HepG2 (cell line): ENCODE measurements around the gene CES2. TPM values are rescaled to one million over a fixed set of nuclear protein-coding genes. Genes with fewer than 3 reads are reported as not detected.

Experiments used
- ARHGAP35 ChIP-seq: sonication (generic); formaldehyde crosslinking; IDR thresholded peaks from 2 replicates; pipeline ENCODE4 v1.9.0; 2022; ENCODE audit warnings: mild to moderate bottlenecking, inconsistent platforms, moderate library complexity, missing genetic modification reagents, borderline replicate concordance
- ATF4 ChIP-seq, 2 experiments: fragments of 450-650 bp in 1 of 2; sonication (generic) in 1 of 2; formaldehyde crosslinking; IDR thresholded peaks; 2 replicates each; pipeline versions ENCODE4 v1.5.0 to v1.8.0; 2020 to 2022; ENCODE audit warnings: mild to moderate bottlenecking in 1 of 2, missing genetic modification reagents in 1 of 2
- CCDC6 ChIP-seq: sonication (generic); formaldehyde crosslinking; IDR thresholded peaks from 2 replicates; pipeline ENCODE4 v1.8.1; 2022; ENCODE audit warnings: mild to moderate bottlenecking, missing genetic modification reagents, moderate library complexity
- DPF2 ChIP-seq: sonication (generic); formaldehyde crosslinking; IDR thresholded peaks from 2 replicates; pipeline ENCODE4 v1.4.0; 2020; ENCODE audit warnings: mild to moderate bottlenecking, low read depth, missing genetic modification reagents, borderline replicate concordance
- ESRRA ChIP-seq: sonication (generic); formaldehyde crosslinking; IDR thresholded peaks from 2 replicates; pipeline ENCODE4 v1.5.1; 2020; ENCODE audit warnings: mild to moderate bottlenecking, low read depth, missing genetic modification reagents
- FOXM1 ChIP-seq: sonication (generic); formaldehyde crosslinking; IDR thresholded peaks from 2 replicates; pipeline ENCODE4 v1.5.0; 2020; ENCODE audit warnings: missing genetic modification reagents
- HIVEP1 ChIP-seq: sonication (generic); formaldehyde crosslinking; IDR thresholded peaks from 2 replicates; pipeline ENCODE4 v1.4.0; 2020; ENCODE audit warnings: mild to moderate bottlenecking, missing genetic modification reagents
- NAIF1 ChIP-seq: sonication (generic); formaldehyde crosslinking; IDR thresholded peaks from 2 replicates; pipeline ENCODE4 v1.5.0; 2020; ENCODE audit warnings: mild to moderate bottlenecking, missing genetic modification reagents, borderline replicate concordance
- SNRNP70 ChIP-seq: fragments of 200-400 bp; formaldehyde crosslinking; IDR thresholded peaks from 2 replicates; pipeline ENCODE4 v1.6.1; 2017; ENCODE audit warnings: mild to moderate bottlenecking, low read depth, low read length, moderate library complexity
- TBL1XR1 ChIP-seq: fragments of 150-350 bp; IDR thresholded peaks from 2 replicates; pipeline ENCODE4 v1.6.1; 2014; ENCODE audit warnings: borderline replicate concordance, low read length; ENCODE audit not compliant: partially characterized antibody
- TEF ChIP-seq: sonication (generic); formaldehyde crosslinking; IDR thresholded peaks from 2 replicates; pipeline ENCODE4 v1.5.0; 2020; ENCODE audit warnings: missing genetic modification reagents
- ZFP1 ChIP-seq: IDR thresholded peaks from 2 replicates; pipeline ENCODE4 v1.6.1; 2016
- ZFP36L1 ChIP-seq: sonication (generic); formaldehyde crosslinking; IDR thresholded peaks from 2 replicates; pipeline ENCODE4 v1.8.0; 2022; ENCODE audit warnings: mild to moderate bottlenecking, missing genetic modification reagents, moderate library complexity
- ZNF10 ChIP-seq: sonication (generic); formaldehyde crosslinking; IDR thresholded peaks from 2 replicates; pipeline ENCODE4 v1.4.0; 2020; ENCODE audit warnings: mild to moderate bottlenecking, low read depth, missing genetic modification reagents, borderline replicate concordance
- ZNF232 ChIP-seq: sonication (generic); formaldehyde crosslinking; IDR thresholded peaks from 2 replicates; pipeline ENCODE4 v1.4.0; 2020; ENCODE audit warnings: missing genetic modification reagents, borderline replicate concordance
- ZNF33A ChIP-seq: sonication (generic); formaldehyde crosslinking; IDR thresholded peaks from 2 replicates; pipeline ENCODE4 v1.5.1; 2020; ENCODE audit warnings: missing genetic modification reagents, mild to moderate bottlenecking, moderate library complexity, borderline replicate concordance
- ZNF615 ChIP-seq: sonication (generic); formaldehyde crosslinking; IDR thresholded peaks from 2 replicates; pipeline ENCODE4 v1.5.0; 2020; ENCODE audit warnings: mild to moderate bottlenecking, missing genetic modification reagents, borderline replicate concordance
- ZNF792 ChIP-seq: IDR thresholded peaks from 2 replicates; pipeline ENCODE4 v1.6.1; 2016
- ZSCAN25 ChIP-seq: sonication (generic); formaldehyde crosslinking; IDR thresholded peaks from 2 replicates; pipeline ENCODE4 v1.8.0; 2022; ENCODE audit warnings: mild to moderate bottlenecking, missing genetic modification reagents
- polyA plus RNA-seq, 8 experiments: library from polyadenylated mRNA; depleted of rRNA in 3 of 8; stranded (reverse) in 7 of 8; unstranded in 1 of 8; fragments of >200 nt; fragmentation: Illumina TruSeq in 4 of 8; extraction: Trizol in 4 of 8; gene quantifications; 2 replicates each; pipeline versions ENCODE4 v1.2.1 to v1.2.3, GENCODE V29; 2011 to 2016; ENCODE audit warnings: low read depth in 4 of 8, missing spikeins in 1 of 8, mixed read lengths in 1 of 8; ENCODE audit not compliant: insufficient read depth in 1 of 8
- total RNA-seq, 5 experiments: library from RNA; depleted of rRNA; stranded (reverse); fragments of >200 nt; fragmentation: Illumina TruSeq; extraction: Trizol; gene quantifications; 2 replicates each; pipeline ENCODE4 v1.2.3, GENCODE V29; 2016; ENCODE audit warnings: low read depth in 1 of 5
- TF ChIP-seq, protein P1 (sequence below): sonication (generic); formaldehyde crosslinking; IDR thresholded peaks from 2 replicates; pipeline ENCODE4 v1.5.0; 2020; ENCODE audit warnings: mild to moderate bottlenecking, missing genetic modification reagents
- TF ChIP-seq, protein P2 (sequence below): sonication (generic); formaldehyde crosslinking; IDR thresholded peaks from 2 replicates; pipeline ENCODE4 v1.4.0; 2020; ENCODE audit warnings: missing genetic modification reagents
- TF ChIP-seq, protein P3 (sequence below): sonication (generic); formaldehyde crosslinking; IDR thresholded peaks from 2 replicates; pipeline ENCODE4 v1.4.0; 2020; ENCODE audit warnings: missing genetic modification reagents, mild to moderate bottlenecking, borderline replicate concordance

The CES2 gene
- total and polyA plus RNA-seq, 2 of the 13 experiments (the other 11 are each of a cell fraction or from before 2014, with no cell fraction given), result 50.6 to 63.8 TPM

- TF ChIP-seq, protein P1, sequence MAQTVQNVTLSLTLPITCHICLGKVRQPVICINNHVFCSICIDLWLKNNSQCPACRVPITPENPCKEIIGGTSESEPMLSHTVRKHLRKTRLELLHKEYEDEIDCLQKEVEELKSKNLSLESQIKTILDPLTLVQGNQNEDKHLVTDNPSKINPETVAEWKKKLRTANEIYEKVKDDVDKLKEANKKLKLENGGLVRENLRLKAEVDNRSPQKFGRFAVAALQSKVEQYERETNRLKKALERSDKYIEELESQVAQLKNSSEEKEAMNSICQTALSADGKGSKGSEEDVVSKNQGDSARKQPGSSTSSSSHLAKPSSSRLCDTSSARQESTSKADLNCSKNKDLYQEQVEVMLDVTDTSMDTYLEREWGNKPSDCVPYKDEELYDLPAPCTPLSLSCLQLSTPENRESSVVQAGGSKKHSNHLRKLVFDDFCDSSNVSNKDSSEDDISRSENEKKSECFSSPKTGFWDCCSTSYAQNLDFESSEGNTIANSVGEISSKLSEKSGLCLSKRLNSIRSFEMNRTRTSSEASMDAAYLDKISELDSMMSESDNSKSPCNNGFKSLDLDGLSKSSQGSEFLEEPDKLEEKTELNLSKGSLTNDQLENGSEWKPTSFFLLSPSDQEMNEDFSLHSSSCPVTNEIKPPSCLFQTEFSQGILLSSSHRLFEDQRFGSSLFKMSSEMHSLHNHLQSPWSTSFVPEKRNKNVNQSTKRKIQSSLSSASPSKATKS (CRISPR knock-in tag), result no peak
- TF ChIP-seq ARHGAP35 (CRISPR knock-in tag) (no peak), ZNF792 (CRISPR knock-in tag) (no peak), DPF2 (CRISPR knock-in tag) (no peak), ZFP1 (CRISPR knock-in tag) (no peak), ZNF615 (CRISPR knock-in tag) (no peak), ZSCAN25 (no peak), ZNF10 (CRISPR knock-in tag) (no peak), TEF (no peak), CCDC6 (no peak), ZNF232 (CRISPR knock-in tag) (no peak), ESRRA (no peak), ZNF33A (CRISPR knock-in tag) (no peak), ATF4 (CRISPR knock-in tag; IDR thresholded peaks at IDR 0.05) (no peak), HIVEP1 (CRISPR knock-in tag) (no peak), NAIF1 (CRISPR knock-in tag) (no peak), FOXM1 (CRISPR knock-in tag) (no peak), SNRNP70 (no peak), TBL1XR1 (no peak), ZFP36L1 (CRISPR knock-in tag) (no peak)
- TF ChIP-seq, protein P2, sequence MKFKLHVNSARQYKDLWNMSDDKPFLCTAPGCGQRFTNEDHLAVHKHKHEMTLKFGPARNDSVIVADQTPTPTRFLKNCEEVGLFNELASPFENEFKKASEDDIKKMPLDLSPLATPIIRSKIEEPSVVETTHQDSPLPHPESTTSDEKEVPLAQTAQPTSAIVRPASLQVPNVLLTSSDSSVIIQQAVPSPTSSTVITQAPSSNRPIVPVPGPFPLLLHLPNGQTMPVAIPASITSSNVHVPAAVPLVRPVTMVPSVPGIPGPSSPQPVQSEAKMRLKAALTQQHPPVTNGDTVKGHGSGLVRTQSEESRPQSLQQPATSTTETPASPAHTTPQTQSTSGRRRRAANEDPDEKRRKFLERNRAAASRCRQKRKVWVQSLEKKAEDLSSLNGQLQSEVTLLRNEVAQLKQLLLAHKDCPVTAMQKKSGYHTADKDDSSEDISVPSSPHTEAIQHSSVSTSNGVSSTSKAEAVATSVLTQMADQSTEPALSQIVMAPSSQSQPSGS (CRISPR knock-in tag), result no peak
- TF ChIP-seq, protein P3, sequence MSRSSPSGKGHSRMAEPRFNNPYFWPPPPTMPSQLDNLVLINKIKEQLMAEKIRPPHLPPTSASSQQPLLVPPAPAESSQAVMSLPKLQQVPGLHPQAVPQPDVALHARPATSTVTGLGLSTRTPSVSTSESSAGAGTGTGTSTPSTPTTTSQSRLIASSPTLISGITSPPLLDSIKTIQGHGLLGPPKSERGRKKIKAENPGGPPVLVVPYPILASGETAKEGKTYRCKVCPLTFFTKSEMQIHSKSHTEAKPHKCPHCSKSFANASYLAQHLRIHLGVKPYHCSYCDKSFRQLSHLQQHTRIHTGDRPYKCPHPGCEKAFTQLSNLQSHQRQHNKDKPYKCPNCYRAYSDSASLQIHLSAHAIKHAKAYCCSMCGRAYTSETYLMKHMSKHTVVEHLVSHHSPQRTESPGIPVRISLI, result no peak; the same call in 1 of the 2 replicates
Measured at GRCh38 chr16:66894948-66895688, 40.2 kb upstream of the CES2 start (continued).
